Brain microvascular endothelial cell (primary cell): ENCODE data around the gene ZSCAN10.

Experiments used
- DNase-seq: peaks from one replicate; pipeline ENCODE4 v3.0.0-alpha.2; 2020
- H3K27ac ChIP-seq: fragments of 250-450 bp; sonication (Bioruptor Pico); 2 replicates; pipeline ENCODE4 v1.5.1; 2020; ENCODE audit warnings: mild to moderate bottlenecking, moderate library complexity
- H3K27me3 ChIP-seq: fragments of 250-450 bp; sonication (Bioruptor Pico); replicated peaks from 2 replicates; pipeline ENCODE4 v1.5.1; 2020; ENCODE audit warnings: mild to moderate bottlenecking
- H3K36me3 ChIP-seq: fragments of 250-450 bp; sonication (Bioruptor Pico); replicated peaks from 2 replicates; pipeline ENCODE4 v1.5.1; 2020; ENCODE audit warnings: mild to moderate bottlenecking
- H3K4me3 ChIP-seq: 2 replicates; pipeline ENCODE4 v1.5.1; 2011; ENCODE audit warnings: low read depth, mild to moderate bottlenecking, control low read depth, low read length, moderate library complexity
- CTCF ChIP-seq: IDR thresholded peaks from 2 replicates; pipeline ENCODE4 v1.5.1; 2011; ENCODE audit warnings: low read depth, mild to moderate bottlenecking, moderate library complexity, low read length, control low read depth, inconsistent platforms; ENCODE audit errors: missing control alignments
- in situ Hi-C: cut with HindIII; loops from 2 replicates; pipeline ENCODE4 v1.10.0; 2017; ENCODE audit warnings: low sequenced_read_pairs, low pct_ligation_motif_present

ZSCAN10 gene

GRCh38 chr16:3098459-3099394, at the start of gene ZSCAN10:
ZSCAN10 (minus strand) TSS chr16:3099294; CDS start chr16:3092937, 6,357 bp downstream.
- Histone ChIP-seq H3K27me3 (peaks cover 5% of the 10 kb centered on the region), H3K27ac (no peak within 1 kb of the TSS), H3K4me3 (no peak within 1 kb of the TSS), H3K36me3 (no peaks in the 10 kb centered on the region)
- in situ Hi-C loops = no loop called here
- TF ChIP-seq CTCF = no peak
- DNase-seq = no peak

- Histone ChIP-seq H3K4me3 (no peak overlapping the region), H3K27ac (no peak overlapping the region), H3K36me3 (no peaks in the 10 kb centered on the region), H3K27me3 (no peaks in the 10 kb centered on the region)
- in situ Hi-C loops = no loop called here
- DNase-seq = no peak
- no peak for TF ChIP-seq CTCF
Measured at GRCh38 chr16:3148256-3149192, 49.4 kb upstream of the ZSCAN10 start.

GRCh38 chr16:3147757-3148104, 48.6 kb upstream of the ZSCAN10 start:
- no peaks in the 10 kb centered on the region for H3K27me3 ChIP-seq
- no peak for DNase-seq
- no peaks in the 10 kb centered on the region for H3K36me3 ChIP-seq
- TF ChIP-seq CTCF = no peak
- in situ Hi-C loops = no loop called here
- H3K27ac ChIP-seq = no peak overlapping the region
- no peak overlapping the region for H3K4me3 ChIP-seq

- no peak for TF ChIP-seq CTCF
- H3K36me3 ChIP-seq = peaks cover 4% of the 10 kb centered on the region
- no peak overlapping the region for H3K4me3 ChIP-seq
- in situ Hi-C loops = no loop called here
- DNase-seq = no peak
- no peak overlapping the region for H3K27ac ChIP-seq
- H3K27me3 ChIP-seq = no peaks in the 10 kb centered on the region
Measured at GRCh38 chr16:3147046-3147756, 48.1 kb upstream of the ZSCAN10 start.

- in situ Hi-C loops = no loop called here
- no peak for TF ChIP-seq CTCF
- Histone ChIP-seq H3K27ac (no peak overlapping the region), H3K27me3 (no peaks in the 10 kb centered on the region), H3K4me3 (no peak overlapping the region), H3K36me3 (peaks cover 16% of the 10 kb centered on the region)
- no peak for DNase-seq
Measured at GRCh38 chr16:3145660-3146059, 46.6 kb upstream of the ZSCAN10 start.
